Lung (tissue), 12 donors: ENCODE measurements around the gene C2orf81. TPM values are rescaled to one million over a fixed set of nuclear protein-coding genes. Genes with fewer than 3 reads are reported as not detected.
A peak's percentile ranks its signal among the peaks of the same experiment; 100 is the strongest.

Source experiments
- ATAC-seq: fragments of 200-7000 bp; cut with Tn5 transposase; one replicate; pipeline ENCODE4 v1.9.1; 2020; ENCODE audit warnings: moderate number of reproducible peaks; ENCODE audit not compliant: insufficient read depth, low FRiP score
- DNase-seq, 3 donors: peaks; one replicate each; pipeline ENCODE4 v3.0.0-alpha.2; 2013 to 2017
- H3K27ac ChIP-seq, 2 donors: one replicate each; pipeline ENCODE4 v1.5.1; 2013; ENCODE audit warnings: mild to moderate bottlenecking in 2 of 2, moderate library complexity in 2 of 2, control low read depth in 1 of 2, inconsistent platforms in 1 of 2, low read depth in 1 of 2, low read length in 1 of 2
- H3K27me3 ChIP-seq, 3 donors: one replicate each; pipeline ENCODE4 v1.5.1; 2013; ENCODE audit warnings: low read length in 2 of 3; ENCODE audit not compliant: control insufficient read depth in 3 of 3, insufficient read depth in 3 of 3
- H3K36me3 ChIP-seq, 4 donors: one replicate each; pipeline ENCODE4 v1.5.1; 2013; ENCODE audit warnings: low read length in 4 of 4, mild to moderate bottlenecking in 1 of 4, moderate library complexity in 1 of 4; ENCODE audit not compliant: control insufficient read depth in 4 of 4, insufficient read depth in 4 of 4
- H3K4me1 ChIP-seq, 5 donors: one replicate each; pipeline ENCODE4 v1.5.1; 2013; ENCODE audit warnings: low read length in 5 of 5, mild to moderate bottlenecking in 2 of 5, moderate library complexity in 1 of 5; ENCODE audit not compliant: control insufficient read depth in 5 of 5, insufficient read depth in 5 of 5
- H3K4me3 ChIP-seq: one replicate; pipeline ENCODE4 v1.5.1; 2013; ENCODE audit warnings: mild to moderate bottlenecking, control low read depth, moderate library complexity
- H3K9ac ChIP-seq, 2 donors: one replicate each; pipeline ENCODE4 v1.5.1; 2013; ENCODE audit warnings: low read length in 2 of 2, control low read depth in 1 of 2; ENCODE audit not compliant: insufficient read depth in 1 of 2
- H3K9me3 ChIP-seq, 4 donors: one replicate each; pipeline ENCODE4 v1.5.1; 2013; ENCODE audit warnings: low read length in 3 of 4, mild to moderate bottlenecking in 1 of 4, moderate library complexity in 1 of 4; ENCODE audit not compliant: control insufficient read depth in 4 of 4, insufficient read depth in 3 of 4
- WGBS, 2 donors: extraction: QIAGEN DNeasy Blood & Tissue Kit; methylation state at CpG; one replicate each; pipeline ENCODE4 v1.1.7; 2013; 5-methylcytosine and 5-hydroxymethylcytosine counted together
- polyA plus RNA-seq, 2 donors: library from polyadenylated mRNA; stranded (reverse); fragments of 200-250 nt; gene quantifications; one replicate each; pipeline ENCODE4 v1.2.1, GENCODE V29; 2013
- total RNA-seq, 2 donors: library from RNA; depleted of rRNA in 1 of 2; stranded (reverse); fragments of >200 nt in 1 of 2; gene quantifications; one replicate each; pipeline ENCODE4 v1.2.1, GENCODE V29; 2014 to 2021
- TF ChIP-seq, protein P1 (sequence below): IDR thresholded peaks from 2 replicates; pipeline ENCODE4 v1.5.1; 2012; ENCODE audit warnings: mild to moderate bottlenecking; ENCODE audit errors: control extremely low read depth, extremely low read depth
- donor health status: control.
- donor health status: control.
- donor health status: Bipolar disorder and iron deficiency.
- donor health status: healthy.
- donor health status: DM: yes; HTN: yes; CAD: no.

The C2orf81 gene
- total and polyA plus RNA-seq, 4 donors: 3.4 to 16.9 (median 7.3) TPM

DNA sequence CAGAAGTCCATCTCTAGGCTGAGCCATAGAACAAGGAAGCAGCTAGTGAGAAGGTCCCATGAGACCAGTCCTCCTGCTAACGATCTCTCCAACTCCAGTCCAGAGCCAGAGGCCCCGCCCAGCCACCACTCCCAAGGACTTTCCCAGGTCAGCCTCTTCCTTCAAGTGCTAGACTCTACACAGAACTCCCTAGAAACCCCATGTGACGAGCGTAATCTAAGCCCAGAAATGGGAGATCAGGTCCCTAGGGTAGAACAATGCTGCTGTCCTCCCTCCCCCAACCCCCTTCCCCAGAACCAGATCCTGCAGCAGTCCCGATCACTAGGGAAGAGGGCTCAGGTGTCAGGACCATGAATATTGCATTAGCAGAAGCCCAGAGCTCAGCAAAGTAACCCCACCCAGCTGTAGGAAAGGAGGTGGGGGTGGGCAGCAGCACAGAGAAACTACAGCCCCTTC, 48.2 kb downstream of the C2orf81 start:
- Histone ChIP-seq H3K36me3 (peaks cover 19 to 49% (median 40%) of the 10 kb centered on the region in 4 donors), H3K9ac (no peak overlapping the region), H3K4me1 (peaks cover 0 to 8% (median 0%) of the 10 kb centered on the region in 5 donors), H3K27me3 (no peaks in the 10 kb centered on the region), H3K4me3 (no peak overlapping the region), H3K9me3 (no peaks in the 10 kb centered on the region), H3K27ac (peak overlapping the region in 1 of 2 donors; percentile 7)
- DNase-seq: peak in 1 of 3 donors; percentile 7
- TF ChIP-seq, protein P1, sequence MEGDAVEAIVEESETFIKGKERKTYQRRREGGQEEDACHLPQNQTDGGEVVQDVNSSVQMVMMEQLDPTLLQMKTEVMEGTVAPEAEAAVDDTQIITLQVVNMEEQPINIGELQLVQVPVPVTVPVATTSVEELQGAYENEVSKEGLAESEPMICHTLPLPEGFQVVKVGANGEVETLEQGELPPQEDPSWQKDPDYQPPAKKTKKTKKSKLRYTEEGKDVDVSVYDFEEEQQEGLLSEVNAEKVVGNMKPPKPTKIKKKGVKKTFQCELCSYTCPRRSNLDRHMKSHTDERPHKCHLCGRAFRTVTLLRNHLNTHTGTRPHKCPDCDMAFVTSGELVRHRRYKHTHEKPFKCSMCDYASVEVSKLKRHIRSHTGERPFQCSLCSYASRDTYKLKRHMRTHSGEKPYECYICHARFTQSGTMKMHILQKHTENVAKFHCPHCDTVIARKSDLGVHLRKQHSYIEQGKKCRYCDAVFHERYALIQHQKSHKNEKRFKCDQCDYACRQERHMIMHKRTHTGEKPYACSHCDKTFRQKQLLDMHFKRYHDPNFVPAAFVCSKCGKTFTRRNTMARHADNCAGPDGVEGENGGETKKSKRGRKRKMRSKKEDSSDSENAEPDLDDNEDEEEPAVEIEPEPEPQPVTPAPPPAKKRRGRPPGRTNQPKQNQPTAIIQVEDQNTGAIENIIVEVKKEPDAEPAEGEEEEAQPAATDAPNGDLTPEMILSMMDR: no peak
- peak; percentile 51 for ATAC-seq
- WGBS, 2 donors: 63 to 80% methylated on average over 5 of the region's 5 CpGs

DNA sequence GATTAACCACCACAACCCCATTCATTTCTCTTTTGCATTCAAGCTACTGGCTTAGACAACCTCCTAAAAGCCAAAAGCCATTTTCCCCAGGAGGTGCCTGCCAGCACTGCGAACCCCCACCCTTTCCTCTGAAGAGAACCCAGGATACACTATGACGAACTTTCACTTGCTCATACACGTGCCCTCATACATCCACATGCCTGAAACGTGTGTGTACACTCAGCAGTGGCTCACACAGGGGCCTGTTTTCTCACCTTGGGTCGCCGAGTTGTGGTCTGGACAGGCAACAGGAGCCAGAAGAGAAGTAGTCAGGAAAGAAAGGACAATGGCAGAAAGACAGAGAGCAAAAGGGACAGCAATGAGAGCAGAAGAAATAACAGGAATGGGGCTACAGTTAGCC, 48.7 kb downstream of the C2orf81 start:
- Histone ChIP-seq H3K27me3 (no peaks in the 10 kb centered on the region), H3K4me3 (no peak overlapping the region), H3K9me3 (no peaks in the 10 kb centered on the region), H3K9ac (no peak overlapping the region), H3K4me1 (peaks cover 0 to 8% (median 0%) of the 10 kb centered on the region in 5 donors), H3K36me3 (peaks cover 24 to 52% (median 42%) of the 10 kb centered on the region in 4 donors), H3K27ac (no peak overlapping the region)
- 89 to 92% methylated on average over 6 of the region's 6 CpGs for WGBS, 2 donors
- DNase-seq (no peak), ATAC-seq (no peak)
- TF ChIP-seq, protein P1: no peak

DNA sequence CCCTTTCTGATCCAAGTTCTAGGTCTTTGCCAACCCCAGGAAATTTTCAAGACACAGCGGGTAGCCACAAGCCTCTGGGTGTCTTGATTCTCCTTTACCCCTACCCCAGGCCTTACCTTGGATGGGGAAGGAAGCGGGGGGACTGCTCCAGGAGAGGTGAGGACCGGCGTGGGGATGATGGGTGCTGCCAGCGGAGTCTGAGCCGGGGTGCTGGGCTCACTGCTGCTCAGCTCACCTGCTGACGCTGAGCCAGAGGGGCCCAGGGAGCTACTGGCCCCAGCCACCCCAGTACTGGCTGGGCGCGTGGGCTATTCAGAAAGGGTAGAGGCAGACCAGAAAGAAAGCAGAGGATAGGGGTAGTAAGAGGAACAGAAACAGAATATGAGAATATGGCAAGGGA, 50.0 kb downstream of the C2orf81 start:
- no peaks in the 10 kb centered on the region for H3K9me3 ChIP-seq
- 96 to 97% methylated on average over 9 of the region's 9 CpGs for WGBS, 2 donors
- H3K9ac ChIP-seq: no peak overlapping the region
- no peak overlapping the region for H3K4me3 ChIP-seq
- peaks cover 32 to 58% (median 47%) of the 10 kb centered on the region in 4 donors for H3K36me3 ChIP-seq
- TF ChIP-seq, protein P1: no peak
- DNase-seq (no peak), ATAC-seq (no peak)
- H3K27me3 ChIP-seq: no peaks in the 10 kb centered on the region
- peaks cover 0 to 8% (median 0%) of the 10 kb centered on the region in 5 donors for H3K4me1 ChIP-seq
- H3K27ac ChIP-seq: no peak overlapping the region

DNA sequence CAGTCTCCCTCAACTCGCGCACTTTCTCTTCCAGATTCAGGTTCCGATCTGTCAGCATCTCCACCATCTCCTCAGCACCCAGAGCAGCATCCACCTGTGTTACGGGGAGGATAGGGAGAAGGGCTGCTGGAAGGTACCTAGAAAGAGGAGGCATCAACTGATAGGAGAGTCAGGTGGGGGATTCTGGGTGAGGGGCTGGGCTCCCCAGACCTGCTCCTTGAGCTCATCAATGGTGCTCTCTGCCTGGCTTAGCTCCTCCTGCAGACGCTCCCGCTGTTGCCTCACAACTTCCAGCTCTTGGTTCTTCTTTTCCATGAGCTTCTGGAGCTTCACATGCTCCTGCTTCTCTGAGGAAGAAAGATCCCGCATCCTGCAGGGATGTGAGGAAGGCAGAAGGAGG, 51.4 kb downstream of the C2orf81 start:
- no peak overlapping the region for H3K9ac ChIP-seq
- no peaks in the 10 kb centered on the region for H3K9me3 ChIP-seq
- no peak for DNase-seq
- H3K36me3 ChIP-seq: peaks cover 40 to 60% (median 53%) of the 10 kb centered on the region in 4 donors
- TF ChIP-seq, protein P1: no peak
- H3K4me3 ChIP-seq: no peak overlapping the region
- no peaks in the 10 kb centered on the region for H3K27me3 ChIP-seq
- no peak overlapping the region for H3K27ac ChIP-seq
- no peak for ATAC-seq
- 96 to 98% methylated on average over 7 of the region's 7 CpGs for WGBS, 2 donors
- H3K4me1 ChIP-seq: peaks cover 0 to 8% (median 0%) of the 10 kb centered on the region in 5 donors
